H9 (cell line): ENCODE results near the gene ASL. TPM values are rescaled to one million over a fixed set of nuclear protein-coding genes. Genes with fewer than 3 reads are reported as not detected.

Experiments
- DNase-seq: peaks from one replicate; pipeline ENCODE4 v3.0.0-alpha.2; 2017
- H2AFZ ChIP-seq: one replicate; pipeline ENCODE4 v1.6.1; 2013; ENCODE audit warnings: mild to moderate bottlenecking, low read length, control low read depth, moderate library complexity
- H2AK5ac ChIP-seq: 2 replicates; pipeline ENCODE4 v1.6.1; 2013; ENCODE audit warnings: low read length, control low read depth, mixed read lengths; ENCODE audit not compliant: insufficient read length
- H2BK120ac ChIP-seq: one replicate; pipeline ENCODE4 v1.6.1; 2013; ENCODE audit warnings: low read depth, mild to moderate bottlenecking, low read length, control low read depth, inconsistent platforms; ENCODE audit not compliant: poor library complexity, severe bottlenecking
- H2BK12ac ChIP-seq: 2 replicates; pipeline ENCODE4 v1.6.1; 2013; ENCODE audit warnings: low read length, control low read depth, mixed read lengths, low read depth; ENCODE audit not compliant: insufficient read length
- H2BK15ac ChIP-seq: 2 replicates; pipeline ENCODE4 v1.6.1; 2013; ENCODE audit warnings: low read depth, low read length, control low read depth
- H2BK20ac ChIP-seq: one replicate; pipeline ENCODE4 v1.6.1; 2013; ENCODE audit warnings: low read depth, mild to moderate bottlenecking, low read length, control low read depth, inconsistent platforms; ENCODE audit not compliant: poor library complexity, severe bottlenecking
- H2BK5ac ChIP-seq: 2 replicates; pipeline ENCODE4 v1.6.1; 2013; ENCODE audit warnings: low read length, control low read depth, mixed read lengths; ENCODE audit not compliant: insufficient read length
- H3K14ac ChIP-seq: 2 replicates; pipeline ENCODE4 v1.6.1; 2013; ENCODE audit warnings: low read length, control low read depth; ENCODE audit not compliant: insufficient read depth
- H3K18ac ChIP-seq: 2 replicates; pipeline ENCODE4 v1.6.1; 2013; ENCODE audit warnings: low read depth, mild to moderate bottlenecking, mixed read lengths, low read length, control low read depth; ENCODE audit not compliant: insufficient read length
- H3K23ac ChIP-seq: 2 replicates; pipeline ENCODE4 v1.6.1; 2013; ENCODE audit warnings: low read length, control low read depth, mixed read lengths, low read depth; ENCODE audit not compliant: insufficient read length
- H3K23me2 ChIP-seq: 2 replicates; pipeline ENCODE4 v1.6.1; 2013; ENCODE audit warnings: low read depth, mild to moderate bottlenecking, mixed read lengths, low read length, control low read depth; ENCODE audit not compliant: insufficient read length, poor library complexity, severe bottlenecking
- H3K27ac ChIP-seq: 2 replicates; pipeline ENCODE4 v1.5.1; 2013; ENCODE audit warnings: low read length, control low read depth, mixed read lengths, low read depth; ENCODE audit not compliant: insufficient read length
- H3K27me3 ChIP-seq: 2 replicates; pipeline ENCODE4 v1.6.1; 2013; ENCODE audit warnings: low read length, control low read depth, inconsistent platforms; ENCODE audit not compliant: insufficient read depth
- H3K4ac ChIP-seq: 2 replicates; pipeline ENCODE4 v1.6.1; 2013; ENCODE audit warnings: low read depth, mild to moderate bottlenecking, control low read depth, inconsistent platforms, low read length, moderate library complexity
- H3K4me1 ChIP-seq: 2 replicates; pipeline ENCODE4 v1.6.1; 2013; ENCODE audit warnings: low read length, control low read depth, inconsistent platforms; ENCODE audit not compliant: insufficient read depth
- H3K4me2 ChIP-seq: 2 replicates; pipeline ENCODE4 v1.6.1; 2013; ENCODE audit warnings: low read length, control low read depth, mixed read lengths; ENCODE audit not compliant: insufficient read length, insufficient read depth
- H3K56ac ChIP-seq: 2 replicates; pipeline ENCODE4 v1.6.1; 2013; ENCODE audit warnings: low read depth, mild to moderate bottlenecking, mixed read lengths, low read length, control low read depth; ENCODE audit not compliant: insufficient read length
- H3K79me1 ChIP-seq: 2 replicates; pipeline ENCODE4 v1.6.1; 2013; ENCODE audit warnings: low read depth, mild to moderate bottlenecking, moderate library complexity, low read length, control low read depth, inconsistent platforms; ENCODE audit not compliant: insufficient read depth, poor library complexity, severe bottlenecking
- H3K79me2 ChIP-seq: 2 replicates; pipeline ENCODE4 v1.6.1; 2013; ENCODE audit warnings: low read length, control low read depth, inconsistent platforms; ENCODE audit not compliant: insufficient read depth
- H3K9ac ChIP-seq: 2 replicates; pipeline ENCODE4 v1.6.1; 2013; ENCODE audit warnings: low read length, control low read depth, mixed read lengths; ENCODE audit not compliant: insufficient read length; ENCODE audit errors: extremely low read depth
- H3K9me3 ChIP-seq: one replicate; pipeline ENCODE4 v1.6.1; 2013; ENCODE audit warnings: low read depth, low read length, inconsistent platforms; ENCODE audit not compliant: control insufficient read depth
- H3T11ph ChIP-seq: one replicate; pipeline ENCODE4 v1.6.1; 2013; ENCODE audit warnings: mild to moderate bottlenecking, low read length, control low read depth, inconsistent platforms
- H4K20me1 ChIP-seq: one replicate; pipeline ENCODE4 v1.6.1; 2013; ENCODE audit not compliant: control insufficient read depth, insufficient read length, insufficient read depth
- H4K5ac ChIP-seq: 2 replicates; pipeline ENCODE4 v1.6.1; 2013; ENCODE audit warnings: low read depth, mild to moderate bottlenecking, mixed read lengths, low read length, control low read depth; ENCODE audit not compliant: insufficient read length
- H4K8ac ChIP-seq: replicated peaks from 2 replicates; pipeline ENCODE4 v1.6.1; 2013; ENCODE audit warnings: low read length, control low read depth, mixed read lengths, low read depth; ENCODE audit not compliant: insufficient read length
- H4K91ac ChIP-seq: 2 replicates; pipeline ENCODE4 v1.6.1; 2013; ENCODE audit warnings: low read depth, mild to moderate bottlenecking, moderate library complexity, mixed read lengths, low read length, control low read depth; ENCODE audit not compliant: insufficient read length
- H3K27ac Mint-ChIP-seq, 3 experiments: 2 replicates in 2 of 3; 3 replicates in 1 of 3; pipeline ENCODE4 v1.8.0; 2020 to 2021; ENCODE audit warnings: mixed read lengths in 3 of 3, mild to moderate bottlenecking in 1 of 3, moderate library complexity in 1 of 3
- H3K27me3 Mint-ChIP-seq: 2 replicates; pipeline ENCODE4 v1.8.0; 2021; ENCODE audit warnings: low read depth, mild to moderate bottlenecking, moderate library complexity, mixed read lengths
- H3K36me3 Mint-ChIP-seq, 3 experiments: 2 replicates in 2 of 3; 3 replicates in 1 of 3; pipeline ENCODE4 v1.8.0; 2020 to 2021; ENCODE audit warnings: low read depth in 3 of 3, mixed read lengths in 3 of 3; ENCODE audit not compliant: insufficient read depth in 1 of 3
- H3K4me1 Mint-ChIP-seq, 2 experiments: 2 replicates each; pipeline ENCODE4 v1.8.0; 2020; ENCODE audit warnings: mixed read lengths in 2 of 2
- H3K4me3 Mint-ChIP-seq, 2 experiments: 2 replicates in 1 of 2; 3 replicates in 1 of 2; pipeline ENCODE4 v1.8.0; 2020 to 2021; ENCODE audit warnings: mild to moderate bottlenecking in 2 of 2, mixed read lengths in 2 of 2, moderate library complexity in 1 of 2
- H3K9me3 Mint-ChIP-seq, 2 experiments: 2 replicates in 1 of 2; 3 replicates in 1 of 2; pipeline ENCODE4 v1.8.0; 2020; ENCODE audit warnings: mild to moderate bottlenecking in 2 of 2, mixed read lengths in 2 of 2, moderate library complexity in 1 of 2
- CTCF ChIP-seq: fragments of 200-600 bp; sonication (generic); conservative IDR thresholded peaks from 3 replicates; pipeline ENCODE4 v1.8.0; 2021; ENCODE audit warnings: antibody characterized with exemption, mild to moderate bottlenecking
- WGBS: extraction: QIAGEN DNeasy Blood & Tissue Kit; methylation state at CpG from one replicate; pipeline ENCODE4 v1.1.7; 2013; ENCODE audit warnings: missing lambda C conversion rate, low lambda C conversion rate, mixed read lengths; ENCODE audit not compliant: insufficient read length; ENCODE audit errors: extremely low coverage; 5-methylcytosine and 5-hydroxymethylcytosine counted together
- total RNA-seq: library from RNA; stranded (reverse); gene quantifications from 2 replicates; pipeline ENCODE4 v1.2.1, GENCODE V29; 2021

Gene ASL
- total RNA-seq, 1 experiment from 2014 or later: 30.7 TPM

- Mint-ChIP-seq H3K27me3 (no peaks in the 10 kb centered on the region; the same call in none of the 2 replicates), H3K9me3 (no peaks in the 10 kb centered on the region; a peak in 1 of 5 replicates), H3K36me3 (no peaks in the 10 kb centered on the region), H3K27ac (no peak overlapping the region), H3K4me1 (peaks cover 3 to 4% of the 10 kb centered on the region in 2 experiments), H3K4me3 (no peak overlapping the region; a peak in 1 of 5 replicates)
- no peak overlapping the region for H2BK15ac ChIP-seq
- no peak overlapping the region for H3K18ac ChIP-seq
- H3K9me3 ChIP-seq: no peaks in the 10 kb centered on the region
- no peaks in the 10 kb centered on the region for H3K23me2 ChIP-seq
- no peak overlapping the region for H2BK20ac ChIP-seq
- no peak overlapping the region for H2AK5ac ChIP-seq
- no peak overlapping the region for H4K91ac ChIP-seq
- H3K79me1 ChIP-seq: no peaks in the 10 kb centered on the region
- no peak overlapping the region for H3K9ac ChIP-seq
- peak overlapping the region; percentile 9 for H4K8ac ChIP-seq
- no peaks in the 10 kb centered on the region; the same call in 1 of the 2 replicates for H3K4me1 ChIP-seq
- no peak overlapping the region for H2BK12ac ChIP-seq
- no peak overlapping the region for H4K5ac ChIP-seq
- no peak overlapping the region for H3K27ac ChIP-seq
- no peak overlapping the region for H3K4ac ChIP-seq
- no peak for DNase-seq
- no peaks in the 10 kb centered on the region for H3K27me3 ChIP-seq
- no peak for TF ChIP-seq CTCF
- whole genome bisulfite sequencing: no CpG with 5 or more reads among the region's 3 CpGs
- no peak overlapping the region for H3K4me2 ChIP-seq
- H3K23ac ChIP-seq: no peak overlapping the region
- H3K14ac ChIP-seq: no peak overlapping the region
- no peaks in the 10 kb centered on the region for H3K79me2 ChIP-seq
- no peak overlapping the region for H2BK120ac ChIP-seq
- H4K20me1 ChIP-seq: no peaks in the 10 kb centered on the region
- no peak overlapping the region for H2AFZ ChIP-seq
- H3T11ph ChIP-seq: no peak overlapping the region
- no peak overlapping the region for H2BK5ac ChIP-seq
- no peak overlapping the region for H3K56ac ChIP-seq
Observed at GRCh38 chr7:66050990-66051448, 24.6 kb upstream of the ASL start.
